HepG2 (cell line): ENCODE results near the gene TOMM20.

Experiments used
- BHLHE40 ChIP-seq: IDR thresholded peaks from 2 replicates; pipeline ENCODE4 v1.6.1; 2011; ENCODE audit warnings: low read length, improper control_type of control experiment
- CTCF ChIP-seq: sonication (generic); formaldehyde crosslinking; IDR thresholded peaks from 2 replicates; pipeline ENCODE4 v1.5.0; 2020; ENCODE audit warnings: mild to moderate bottlenecking, missing genetic modification reagents, moderate library complexity
- GLI4 ChIP-seq: sonication (generic); formaldehyde crosslinking; IDR thresholded peaks from 2 replicates; pipeline ENCODE4 v1.5.1; 2020; ENCODE audit warnings: missing genetic modification reagents, mild to moderate bottlenecking, moderate library complexity, borderline replicate concordance
- IKZF1 ChIP-seq: fragments of 450-650 bp; IDR thresholded peaks from 2 replicates; pipeline ENCODE4 v1.7.1; 2016
- SMC3 ChIP-seq: IDR thresholded peaks from 2 replicates; pipeline ENCODE4 v1.6.1; 2011; ENCODE audit warnings: low read length, improper control_type of control experiment

GRCh38 chr1:235088907-235089306, 39.7 kb downstream of the TOMM20 start:
- no peak for TF ChIP-seq CTCF (CRISPR knock-in tag)
- TF ChIP-seq BHLHE40 = no peak
- TF ChIP-seq SMC3 = no peak
- no peak for TF ChIP-seq GLI4 (CRISPR knock-in tag)
- TF ChIP-seq IKZF1 = no peak
